Measurements from ENCODE around the gene CFAP157. TPM values are rescaled to one million over a fixed set of nuclear protein-coding genes. Genes with fewer than 3 reads are reported as not detected.
A peak's percentile ranks its signal among the peaks of the same experiment; 100 is the strongest.

The CFAP157 gene
- total RNA-seq, 1 experiment from 2014 or later: 0.68 TPM

- Histone ChIP-seq H4K20me1 (ENCODE audit: insufficient read depth) (no peaks in the 10 kb centered on the region), H3K4me3 (no peak overlapping the region), H2AFZ (no peak overlapping the region), H3K9me3 (ENCODE audit: insufficient read depth, low read depth) (no peaks in the 10 kb centered on the region), H3K4me2 (no peak overlapping the region), H3F3A (ENCODE audit: insufficient read depth, low read depth) (no peaks in the 10 kb centered on the region; the same call in 1 of the 2 replicates), H3K79me2 (ENCODE audit: low read depth) (no peaks in the 10 kb centered on the region), H3K27me3 (ENCODE audit: insufficient read depth, low read depth) (no peaks in the 10 kb centered on the region), H3K36me3 (ENCODE audit: low read depth) (no peaks in the 10 kb centered on the region), H3K9me2 (ENCODE audit: insufficient read depth) (no peaks in the 10 kb centered on the region), H3K27ac (no peak overlapping the region), H3K4me1 (replicated peaks; ENCODE audit: insufficient read depth) (peaks cover 4% of the 10 kb centered on the region)
- ChIA-PET POLR2A (ENCODE audit: unreplicated experiment) (no interaction called here), CTCF (interaction anchor here (0.6 kb wide), 1 partner anchor 180 kb away, joined by 3 read pairs; no protein-coding TSS in a partner anchor)
- no TSS peak for BruUV-seq (replicated peaks)
- intact Hi-C loops (cut with micrococcal nuclease; ENCODE audit: unreplicated experiment): no loop called here
- TF ChIP-seq CTCF (conservative IDR thresholded peaks at IDR 0.05) (no peak), EZH2 (IDR thresholded peaks at IDR 0.05; ENCODE audit: low read depth) (no peak)
- DNase-seq: no peak
Observed at GRCh38 chr9:127698386-127698785, 8.4 kb upstream of the CFAP157 start.

- Histone ChIP-seq H3K36me3 (ENCODE audit: low read depth) (no peaks in the 10 kb centered on the region), H3F3A (ENCODE audit: insufficient read depth, low read depth) (no peaks in the 10 kb centered on the region; the same call in 1 of the 2 replicates), H3K9me3 (ENCODE audit: insufficient read depth, low read depth) (no peaks in the 10 kb centered on the region), H3K79me2 (ENCODE audit: low read depth) (no peaks in the 10 kb centered on the region), H3K4me3 (peak overlapping the region; percentile 40; the same call in 1 of the 2 replicates), H4K20me1 (ENCODE audit: insufficient read depth) (no peaks in the 10 kb centered on the region), H3K9me2 (ENCODE audit: insufficient read depth) (no peaks in the 10 kb centered on the region), H3K27me3 (ENCODE audit: insufficient read depth, low read depth) (no peaks in the 10 kb centered on the region), H2AFZ (peak overlapping the region; percentile 82), H3K4me1 (replicated peaks; ENCODE audit: insufficient read depth) (peaks cover 4% of the 10 kb centered on the region), H3K4me2 (peak overlapping the region; percentile 71), H3K27ac (no peak overlapping the region)
- DNase-seq: peak; percentile 88 to 97
- CTCF ChIA-PET: no interaction called here
- intact Hi-C loops (cut with micrococcal nuclease; ENCODE audit: unreplicated experiment): no loop called here
- POLR2A ChIA-PET (ENCODE audit: unreplicated experiment): no interaction called here
- TSS peak; percentile 89 for BruUV-seq (replicated peaks)
- TF ChIP-seq EZH2 (IDR thresholded peaks at IDR 0.05; ENCODE audit: low read depth): no peak
- no peak for TF ChIP-seq CTCF (conservative IDR thresholded peaks at IDR 0.05)
Observed at GRCh38 chr9:127698985-127699670, 7.7 kb upstream of the CFAP157 start.

GRCh38 chr9:127700140-127700539 is 6.6 kb upstream of the CFAP157 start:
- no peak for DNase-seq
- Histone ChIP-seq H3K27me3 (ENCODE audit: insufficient read depth, low read depth) (no peaks in the 10 kb centered on the region), H3K9me3 (ENCODE audit: insufficient read depth, low read depth) (no peaks in the 10 kb centered on the region), H3K36me3 (ENCODE audit: low read depth) (no peaks in the 10 kb centered on the region), H3K4me1 (replicated peaks; ENCODE audit: insufficient read depth) (peaks cover 4% of the 10 kb centered on the region), H3K9me2 (ENCODE audit: insufficient read depth) (no peaks in the 10 kb centered on the region), H3K27ac (no peak overlapping the region), H4K20me1 (ENCODE audit: insufficient read depth) (no peaks in the 10 kb centered on the region), H3F3A (ENCODE audit: insufficient read depth, low read depth) (no peaks in the 10 kb centered on the region; the same call in 1 of the 2 replicates), H3K79me2 (ENCODE audit: low read depth) (no peaks in the 10 kb centered on the region), H2AFZ (no peak overlapping the region), H3K4me2 (no peak overlapping the region), H3K4me3 (no peak overlapping the region)
- no peak for TF ChIP-seq EZH2 (IDR thresholded peaks at IDR 0.05; ENCODE audit: low read depth)
- TF ChIP-seq CTCF (conservative IDR thresholded peaks at IDR 0.05): no peak
- intact Hi-C loops (cut with micrococcal nuclease; ENCODE audit: unreplicated experiment): no loop called here
- no TSS peak for BruUV-seq (replicated peaks)
- CTCF ChIA-PET: no interaction called here
- POLR2A ChIA-PET (ENCODE audit: unreplicated experiment): no interaction called here
